ENCODE results near the gene APBB2.

APBB2 gene

DNA sequence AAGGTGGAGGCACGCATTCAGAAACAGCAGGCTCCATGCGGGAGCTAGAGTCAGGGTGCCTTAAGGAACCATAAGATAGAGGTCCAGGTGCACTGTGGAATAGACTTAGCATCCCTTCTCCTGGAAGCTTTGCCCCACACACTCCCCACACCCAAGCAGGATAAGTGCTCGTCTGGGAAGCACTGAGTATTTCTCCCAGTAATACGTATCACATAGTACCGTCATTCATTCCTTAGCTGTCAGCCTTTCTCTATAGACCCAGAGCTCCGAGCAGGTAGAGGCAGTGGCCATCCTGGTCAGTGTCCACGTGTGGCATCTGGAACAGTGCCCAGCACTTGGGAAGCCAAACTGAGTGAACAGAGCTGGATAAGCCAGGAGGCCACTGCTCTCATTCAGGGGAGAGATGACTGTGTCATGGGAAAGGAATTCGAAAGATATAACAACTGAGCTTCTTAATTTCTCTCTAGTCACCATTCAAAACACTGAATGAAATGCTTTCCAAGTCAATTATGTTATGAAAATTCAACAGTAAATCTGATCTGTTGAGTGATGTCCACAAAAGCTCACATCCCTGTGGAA is 9.9 kb downstream of the APBB2 start:
- peak overlapping the region; percentile 44 for H3K27ac ChIP-seq (ENCODE audit: low read depth, low read length, severe bottlenecking)
- H3K4me1 ChIP-seq (ENCODE audit: control insufficient read depth, insufficient read depth, low read length, poor library complexity, severe bottlenecking) = peaks cover 34% of the 10 kb centered on the region
- H3K9me3 ChIP-seq (ENCODE audit: control insufficient read depth, low read length) = no peaks in the 10 kb centered on the region
- H3K4me3 ChIP-seq (ENCODE audit: extremely low read depth, insufficient read depth, low read length, poor library complexity, severe bottlenecking) = no peak overlapping the region
- H3K36me3 ChIP-seq (ENCODE audit: control insufficient read depth, insufficient read depth, low read length) = no peaks in the 10 kb centered on the region
- 76 to 84% methylated on average over 6 to 7 of the region's 8 CpGs for WGBS, 2 experiments (ENCODE audit: insufficient coverage in 2 of 2)

DNA sequence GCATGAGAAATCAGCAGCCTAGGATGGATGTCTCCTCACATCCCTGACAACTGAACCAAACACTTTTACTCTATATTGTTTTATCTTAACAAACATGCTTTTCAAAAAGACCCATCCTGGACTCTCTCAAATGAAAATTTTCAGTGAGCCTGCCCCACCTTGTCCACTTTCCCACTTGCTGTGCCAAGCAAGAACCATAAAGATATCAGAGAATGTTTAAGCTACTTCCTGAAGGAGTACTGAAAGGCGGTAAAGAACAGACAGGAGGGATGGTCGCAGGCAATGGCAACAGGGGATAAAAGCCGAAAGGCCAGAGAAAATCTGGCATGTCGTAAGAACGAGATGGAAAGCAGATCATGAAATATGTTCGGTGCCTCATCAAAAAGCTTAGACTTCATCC is 10.5 kb downstream of the APBB2 start:
- Histone ChIP-seq H3K36me3 (ENCODE audit: control insufficient read depth, insufficient read depth, low read length) (no peaks in the 10 kb centered on the region), H3K27ac (ENCODE audit: low read depth, low read length, severe bottlenecking) (no peak overlapping the region), H3K4me3 (ENCODE audit: extremely low read depth, insufficient read depth, low read length, poor library complexity, severe bottlenecking) (no peak overlapping the region), H3K4me1 (ENCODE audit: control insufficient read depth, insufficient read depth, low read length, poor library complexity, severe bottlenecking) (peaks cover 30% of the 10 kb centered on the region), H3K9me3 (ENCODE audit: control insufficient read depth, low read length) (no peaks in the 10 kb centered on the region)
- WGBS, 2 experiments (ENCODE audit: insufficient coverage in 2 of 2) = 92 to 94% methylated on average over 6 of the region's 6 CpGs

DNA sequence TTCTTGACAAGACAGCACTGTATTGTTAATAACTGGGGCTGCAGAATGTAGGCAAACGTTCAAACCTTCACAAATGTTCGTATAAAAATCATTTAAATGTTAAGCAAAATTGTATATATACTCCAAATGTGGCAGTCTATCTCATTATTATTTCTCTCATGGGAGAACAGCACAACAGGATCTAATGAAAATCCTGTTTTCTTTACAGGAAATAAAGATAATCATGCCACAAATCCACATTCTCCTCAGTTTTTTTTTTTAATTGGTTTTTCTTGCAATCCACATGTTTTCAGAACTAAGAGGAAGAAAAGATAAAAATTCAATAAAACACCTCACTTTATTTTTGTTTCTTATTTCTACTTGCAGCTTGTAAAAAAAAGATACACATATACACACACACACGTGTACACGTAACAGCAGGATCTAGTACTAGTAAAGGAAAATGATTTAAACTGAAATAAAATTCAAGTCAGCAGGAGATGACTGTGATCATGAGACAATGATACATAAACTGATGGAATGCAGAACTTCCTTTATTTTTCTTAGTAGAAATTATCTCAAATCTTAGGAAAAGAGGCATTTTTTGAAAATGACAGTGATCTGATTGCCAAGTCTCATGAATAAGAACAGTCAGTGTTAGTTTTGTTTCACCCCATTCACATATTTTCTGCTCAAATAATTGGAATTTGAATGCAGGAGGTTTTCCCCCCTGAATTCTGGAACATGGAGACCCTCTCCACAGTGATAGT is 11.3 kb downstream of the APBB2 start:
- no peaks in the 10 kb centered on the region for H3K36me3 ChIP-seq (ENCODE audit: control insufficient read depth, insufficient read depth, low read length)
- WGBS, 2 experiments (ENCODE audit: insufficient coverage in 2 of 2) = no CpG with 5 or more reads among the region's 4 CpGs
- no peaks in the 10 kb centered on the region for H3K9me3 ChIP-seq (ENCODE audit: control insufficient read depth, low read length)
- H3K4me1 ChIP-seq (ENCODE audit: control insufficient read depth, insufficient read depth, low read length, poor library complexity, severe bottlenecking) = peaks cover 30% of the 10 kb centered on the region
- H3K4me3 ChIP-seq (ENCODE audit: extremely low read depth, insufficient read depth, low read length, poor library complexity, severe bottlenecking) = no peak overlapping the region
- no peak overlapping the region for H3K27ac ChIP-seq (ENCODE audit: low read depth, low read length, severe bottlenecking)

DNA sequence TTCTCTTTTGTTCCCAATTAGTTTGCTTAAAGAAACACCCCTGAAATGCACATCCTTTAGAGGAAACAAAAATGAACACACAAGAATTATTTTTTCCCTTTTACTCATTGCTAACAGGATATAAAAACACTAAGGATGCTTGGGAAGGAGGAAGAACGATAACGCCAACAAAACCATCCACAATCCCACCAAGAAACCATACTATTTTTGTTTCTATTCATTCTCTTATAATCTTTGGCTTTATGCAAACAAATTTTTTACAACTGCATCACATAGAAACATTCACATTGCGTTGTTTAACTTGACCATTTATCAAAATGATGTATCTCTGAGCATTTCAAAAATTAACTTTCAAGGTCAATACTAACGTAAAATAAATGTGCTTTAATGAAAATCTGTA is 12.0 kb downstream of the APBB2 start:
- H3K4me1 ChIP-seq (ENCODE audit: control insufficient read depth, insufficient read depth, low read length, poor library complexity, severe bottlenecking) = peaks cover 30% of the 10 kb centered on the region
- WGBS, 2 experiments (ENCODE audit: insufficient coverage in 2 of 2) = 94 to 100% methylated on average over 2 to 3 of the region's 4 CpGs

DNA sequence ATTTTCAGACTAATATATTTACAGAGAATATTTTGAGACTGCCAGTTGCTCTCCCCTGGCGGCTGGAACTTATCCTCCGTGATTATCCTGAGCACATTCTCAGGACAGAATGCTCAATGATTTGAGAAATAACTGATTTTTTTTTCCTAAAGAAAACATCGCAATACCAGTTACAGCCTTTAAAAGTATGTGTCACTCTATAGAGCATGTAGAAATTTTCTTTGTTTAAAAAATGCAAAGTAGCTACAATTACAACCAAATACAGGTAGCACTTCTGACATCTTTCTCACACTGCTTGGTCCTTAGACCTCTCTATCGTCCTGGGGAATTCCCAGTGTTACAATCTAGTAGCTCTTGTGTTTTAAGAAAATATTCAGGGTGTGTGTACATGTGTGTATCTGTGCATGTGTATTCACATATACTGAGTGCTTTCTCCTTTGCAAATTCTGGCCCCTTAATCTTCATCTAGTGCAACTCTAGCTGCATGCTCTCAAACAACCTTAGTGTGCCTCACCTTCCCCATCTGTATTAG is 13.8 kb downstream of the APBB2 start:
- WGBS, 2 experiments (ENCODE audit: insufficient coverage in 2 of 2) = 100% methylated on average over 1 of the region's 4 CpGs; no CpG with 5 or more reads in 1 of the 2 experiments
- no peak overlapping the region for H3K27ac ChIP-seq (ENCODE audit: low read depth, low read length, severe bottlenecking)
- no peaks in the 10 kb centered on the region for H3K36me3 ChIP-seq (ENCODE audit: control insufficient read depth, insufficient read depth, low read length)
- peaks cover 24% of the 10 kb centered on the region for H3K4me1 ChIP-seq (ENCODE audit: control insufficient read depth, insufficient read depth, low read length, poor library complexity, severe bottlenecking)
- no peaks in the 10 kb centered on the region for H3K9me3 ChIP-seq (ENCODE audit: control insufficient read depth, low read length)
- H3K4me3 ChIP-seq (ENCODE audit: extremely low read depth, insufficient read depth, low read length, poor library complexity, severe bottlenecking) = no peak overlapping the region

More for the DNA sequence above, 12.0 kb downstream of the APBB2 start:
- Histone ChIP-seq H3K27ac (ENCODE audit: low read depth, low read length, severe bottlenecking) (no peak overlapping the region), H3K36me3 (ENCODE audit: control insufficient read depth, insufficient read depth, low read length) (no peaks in the 10 kb centered on the region), H3K4me3 (ENCODE audit: extremely low read depth, insufficient read depth, low read length, poor library complexity, severe bottlenecking) (no peak overlapping the region), H3K9me3 (ENCODE audit: control insufficient read depth, low read length) (no peaks in the 10 kb centered on the region)

DNA sequence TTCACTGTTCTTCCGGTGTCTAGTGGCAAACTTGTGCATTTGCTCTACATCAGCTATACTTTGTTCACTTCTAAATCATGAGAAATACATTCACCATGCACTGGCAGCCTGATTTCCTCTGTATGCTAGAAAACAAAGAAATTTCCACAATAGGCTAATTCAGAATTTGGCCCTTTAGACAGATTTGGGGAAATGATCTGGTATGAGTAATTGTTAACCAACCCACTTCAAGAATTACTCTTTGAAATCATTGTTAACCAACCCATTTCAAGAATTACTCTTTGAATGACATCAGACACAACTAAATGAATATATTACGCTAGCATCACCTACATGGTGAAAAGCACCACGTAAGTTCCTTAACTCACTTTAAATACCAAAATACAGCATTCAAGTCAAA is 14.6 kb downstream of the APBB2 start:
- no peak overlapping the region for H3K27ac ChIP-seq (ENCODE audit: low read depth, low read length, severe bottlenecking)
- H3K9me3 ChIP-seq (ENCODE audit: control insufficient read depth, low read length) = no peaks in the 10 kb centered on the region
- 93 to 100% methylated on average over 2 of the region's 3 CpGs for WGBS, 2 experiments (ENCODE audit: insufficient coverage in 2 of 2)
- no peak overlapping the region for H3K4me3 ChIP-seq (ENCODE audit: extremely low read depth, insufficient read depth, low read length, poor library complexity, severe bottlenecking)
- H3K4me1 ChIP-seq (ENCODE audit: control insufficient read depth, insufficient read depth, low read length, poor library complexity, severe bottlenecking) = peaks cover 16% of the 10 kb centered on the region
- no peaks in the 10 kb centered on the region for H3K36me3 ChIP-seq (ENCODE audit: control insufficient read depth, insufficient read depth, low read length)

DNA sequence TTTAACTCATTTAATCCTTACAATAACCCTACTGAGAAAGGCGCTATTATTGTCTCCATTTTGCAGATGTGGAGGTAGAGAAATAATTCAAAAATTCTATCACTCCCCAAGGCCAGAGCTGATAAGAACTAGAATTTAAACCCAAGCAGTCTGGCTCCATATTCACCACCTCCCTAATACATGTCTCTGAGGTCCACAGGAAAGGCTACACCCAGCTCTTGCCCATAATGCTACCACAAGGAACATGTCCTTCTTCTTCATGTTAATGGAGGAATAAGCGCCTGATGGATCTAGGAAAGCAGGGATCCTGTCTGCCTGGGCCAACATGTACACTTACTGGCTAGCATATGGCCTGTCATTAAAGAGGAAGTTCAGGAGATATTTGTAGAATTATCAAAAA is 16.3 kb downstream of the APBB2 start:
- no peaks in the 10 kb centered on the region for H3K36me3 ChIP-seq (ENCODE audit: control insufficient read depth, insufficient read depth, low read length)
- H3K4me3 ChIP-seq (ENCODE audit: extremely low read depth, insufficient read depth, low read length, poor library complexity, severe bottlenecking) = no peak overlapping the region
- no peaks in the 10 kb centered on the region for H3K9me3 ChIP-seq (ENCODE audit: control insufficient read depth, low read length)
- no peak overlapping the region for H3K27ac ChIP-seq (ENCODE audit: low read depth, low read length, severe bottlenecking)
- WGBS, 2 experiments (ENCODE audit: insufficient coverage in 2 of 2) = no CpG with 5 or more reads among the region's 2 CpGs
- H3K4me1 ChIP-seq (ENCODE audit: control insufficient read depth, insufficient read depth, low read length, poor library complexity, severe bottlenecking) = no peaks in the 10 kb centered on the region

DNA sequence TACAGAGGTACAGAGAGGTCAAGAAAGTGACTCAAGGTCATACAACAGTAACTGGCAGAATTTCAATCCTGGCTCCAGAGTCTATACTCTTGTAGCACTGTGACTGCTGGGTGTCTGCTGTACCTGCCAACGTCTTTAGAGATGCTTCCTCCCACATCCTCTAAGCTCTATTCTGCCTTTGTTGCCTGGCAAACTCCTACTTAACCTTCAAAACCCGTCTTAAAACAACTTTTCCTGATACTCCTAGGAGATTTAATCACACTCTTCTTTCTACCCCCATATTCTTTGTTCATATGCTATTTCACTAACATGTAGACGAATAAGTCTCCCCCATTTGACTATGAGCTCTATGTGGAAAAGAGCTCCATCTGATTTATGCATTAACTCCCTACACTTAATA is 16.8 kb downstream of the APBB2 start:
- H3K4me3 ChIP-seq (ENCODE audit: extremely low read depth, insufficient read depth, low read length, poor library complexity, severe bottlenecking) = no peak overlapping the region
- WGBS, 2 experiments (ENCODE audit: insufficient coverage in 2 of 2) = 86 to 93% methylated on average over 3 of the region's 3 CpGs
- no peaks in the 10 kb centered on the region for H3K9me3 ChIP-seq (ENCODE audit: control insufficient read depth, low read length)
- no peaks in the 10 kb centered on the region for H3K4me1 ChIP-seq (ENCODE audit: control insufficient read depth, insufficient read depth, low read length, poor library complexity, severe bottlenecking)
- no peak overlapping the region for H3K27ac ChIP-seq (ENCODE audit: low read depth, low read length, severe bottlenecking)
- no peaks in the 10 kb centered on the region for H3K36me3 ChIP-seq (ENCODE audit: control insufficient read depth, insufficient read depth, low read length)

DNA sequence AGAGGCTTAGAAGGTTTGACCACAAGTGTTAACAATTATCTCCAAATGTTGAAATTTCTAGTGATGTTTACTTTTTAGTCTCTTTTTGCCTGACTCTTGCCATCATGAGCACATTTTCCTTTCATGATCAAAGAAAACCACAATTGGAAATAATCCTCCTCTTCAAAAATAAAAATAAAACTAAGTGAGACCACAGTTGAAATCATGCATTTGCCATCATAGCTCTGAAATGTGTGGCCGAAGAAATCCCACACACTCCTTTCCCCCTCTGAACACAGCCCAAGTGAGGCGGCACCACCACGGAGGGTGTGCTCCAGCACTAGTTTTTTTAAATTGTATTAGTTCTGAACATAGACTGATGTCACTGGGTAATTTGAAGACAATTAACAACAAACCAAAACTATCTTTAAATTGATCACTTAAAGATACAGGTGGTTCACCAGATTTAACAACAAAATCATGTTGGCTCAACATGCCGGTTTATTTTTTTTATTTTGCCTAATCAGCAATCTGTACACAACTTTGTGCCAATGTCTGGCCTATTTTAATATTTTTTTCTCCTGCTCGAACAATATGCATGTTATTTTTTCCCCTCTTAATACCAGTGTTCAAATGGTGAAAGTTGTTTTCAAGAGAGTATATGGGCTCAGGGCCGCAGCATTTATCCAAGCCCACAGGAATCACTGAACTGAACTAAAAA is 17.6 kb downstream of the APBB2 start:
- no peak overlapping the region for H3K4me3 ChIP-seq (ENCODE audit: extremely low read depth, insufficient read depth, low read length, poor library complexity, severe bottlenecking)
- no peak overlapping the region for H3K27ac ChIP-seq (ENCODE audit: low read depth, low read length, severe bottlenecking)
- no peaks in the 10 kb centered on the region for H3K36me3 ChIP-seq (ENCODE audit: control insufficient read depth, insufficient read depth, low read length)
- WGBS, 2 experiments (ENCODE audit: insufficient coverage in 2 of 2) = 90 to 100% methylated on average over 2 of the region's 6 CpGs
- H3K4me1 ChIP-seq (ENCODE audit: control insufficient read depth, insufficient read depth, low read length, poor library complexity, severe bottlenecking) = no peaks in the 10 kb centered on the region
- H3K9me3 ChIP-seq (ENCODE audit: control insufficient read depth, low read length) = no peaks in the 10 kb centered on the region

DNA sequence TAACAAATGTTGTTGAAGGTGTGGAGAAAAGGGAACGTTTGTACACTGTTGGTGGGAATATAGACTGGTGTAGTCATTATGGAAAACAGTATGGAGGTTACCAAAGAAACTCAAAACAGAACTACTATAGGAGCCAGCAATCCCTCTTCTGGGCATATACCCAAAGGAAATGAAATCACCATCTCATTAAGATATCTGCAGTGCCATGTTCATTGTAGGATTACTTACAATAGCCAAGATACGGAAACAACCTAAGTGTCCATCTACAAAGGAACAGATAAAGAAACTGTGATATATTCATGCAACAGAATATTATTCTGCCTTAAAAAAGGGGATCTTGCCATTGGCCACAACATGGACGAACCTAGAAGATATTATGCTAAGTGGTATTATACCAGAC is 22.2 kb downstream of the APBB2 start:
- Histone ChIP-seq H3K4me3 (ENCODE audit: extremely low read depth, insufficient read depth, low read length, poor library complexity, severe bottlenecking) (no peak overlapping the region), H3K27ac (ENCODE audit: low read depth, low read length, severe bottlenecking) (no peak overlapping the region), H3K36me3 (ENCODE audit: control insufficient read depth, insufficient read depth, low read length) (no peaks in the 10 kb centered on the region), H3K9me3 (ENCODE audit: control insufficient read depth, low read length) (no peaks in the 10 kb centered on the region), H3K4me1 (ENCODE audit: control insufficient read depth, insufficient read depth, low read length, poor library complexity, severe bottlenecking) (peaks cover 4% of the 10 kb centered on the region)
- no CpG with 5 or more reads among the region's 3 CpGs for WGBS, 2 experiments (ENCODE audit: insufficient coverage in 2 of 2)

Measured in mesodermal cell (in vitro differentiated cells).